IPS-20b (cell line): ENCODE measurements around the gene CPNE4.
"Not testable (repeated sequence)": the region's sequence is repeated elsewhere in the genome, so short reads cannot be mapped to it uniquely, and the experiment has no call there.

Experiments
- H3K27ac ChIP-seq: one replicate; pipeline ENCODE4 v1.5.1; 2013; ENCODE audit warnings: low read length
- H3K27me3 ChIP-seq: 2 replicates; pipeline ENCODE4 v1.6.1; 2013; ENCODE audit warnings: mild to moderate bottlenecking, low read length, inconsistent platforms; ENCODE audit not compliant: insufficient read depth
- H3K36me3 ChIP-seq: 2 replicates; pipeline ENCODE4 v1.6.1; 2013; ENCODE audit warnings: low read depth, mild to moderate bottlenecking, inconsistent platforms, low read length, moderate library complexity; ENCODE audit not compliant: insufficient read depth
- H3K4me1 ChIP-seq: 2 replicates; pipeline ENCODE4 v1.6.1; 2013; ENCODE audit warnings: mild to moderate bottlenecking, control low read depth, inconsistent platforms, low read length, moderate library complexity; ENCODE audit not compliant: insufficient read depth
- H3K4me3 ChIP-seq: 2 replicates; pipeline ENCODE4 v1.5.1; 2013; ENCODE audit warnings: mild to moderate bottlenecking, low read length, inconsistent platforms
- H3K9ac ChIP-seq: 2 replicates; pipeline ENCODE4 v1.6.1; 2013; ENCODE audit warnings: low read depth, mild to moderate bottlenecking, inconsistent platforms, low read length, moderate library complexity
- H3K9me3 ChIP-seq: 2 replicates; pipeline ENCODE4 v1.6.1; 2013; ENCODE audit warnings: mild to moderate bottlenecking, low read depth, low read length, inconsistent platforms; ENCODE audit not compliant: insufficient read depth

The CPNE4 gene

GRCh38 chr3:131907796-131908195, 127.0 kb downstream of the CPNE4 start:
- no peak overlapping the region for H3K4me3 ChIP-seq
- no peaks in the 10 kb centered on the region for H3K9me3 ChIP-seq
- H3K27ac ChIP-seq: no peak overlapping the region
- no peaks in the 10 kb centered on the region for H3K27me3 ChIP-seq
- no peak overlapping the region for H3K9ac ChIP-seq
- H3K36me3 ChIP-seq: no peaks in the 10 kb centered on the region
- H3K4me1 ChIP-seq: peaks cover 13% of the 10 kb centered on the region; the same call in 1 of the 2 replicates

- Histone ChIP-seq H3K27me3 (no peaks in the 10 kb centered on the region), H3K36me3 (no peaks in the 10 kb centered on the region), H3K4me3 (no peak overlapping the region), H3K4me1 (no peaks in the 10 kb centered on the region; the same call in 1 of the 2 replicates), H3K9ac (no peak overlapping the region), H3K27ac (no peak overlapping the region), H3K9me3 (no peaks in the 10 kb centered on the region)
Measured at GRCh38 chr3:131903988-131904415, 130.8 kb downstream of the CPNE4 start.

- H3K36me3 ChIP-seq: no peaks in the 10 kb centered on the region
- no peaks in the 10 kb centered on the region; the same call in 1 of the 2 replicates for H3K4me1 ChIP-seq
- no peak overlapping the region for H3K9ac ChIP-seq
- no peaks in the 10 kb centered on the region for H3K27me3 ChIP-seq
- H3K9me3 ChIP-seq: no peaks in the 10 kb centered on the region
- H3K4me3 ChIP-seq: no peak overlapping the region
- no peak overlapping the region for H3K27ac ChIP-seq
Measured at GRCh38 chr3:131901686-131902085, 133.1 kb downstream of the CPNE4 start.

- H3K27ac ChIP-seq: no peak overlapping the region
Measured at GRCh38 chr3:131900891-131901290, 133.9 kb downstream of the CPNE4 start.

GRCh38 chr3:131899021-131899420, 135.8 kb downstream of the CPNE4 start:
- H3K9ac ChIP-seq: no peak overlapping the region
- no peaks in the 10 kb centered on the region for H3K36me3 ChIP-seq
- H3K27ac ChIP-seq: no peak overlapping the region
- H3K9me3 ChIP-seq: no peaks in the 10 kb centered on the region
- H3K4me3 ChIP-seq: no peak overlapping the region
- no peaks in the 10 kb centered on the region; the same call in 1 of the 2 replicates for H3K4me1 ChIP-seq
- H3K27me3 ChIP-seq: no peaks in the 10 kb centered on the region

More at GRCh38 chr3:131900891-131901290, 133.9 kb downstream of the CPNE4 start:
- H3K27me3 ChIP-seq: no peaks in the 10 kb centered on the region
- no peaks in the 10 kb centered on the region for H3K9me3 ChIP-seq
- no peak overlapping the region for H3K4me3 ChIP-seq
- H3K36me3 ChIP-seq: no peaks in the 10 kb centered on the region
- H3K9ac ChIP-seq: no peak overlapping the region
- no peaks in the 10 kb centered on the region; the same call in 1 of the 2 replicates for H3K4me1 ChIP-seq

GRCh38 chr3:131898346-131898745, 136.5 kb downstream of the CPNE4 start:
- Histone ChIP-seq H3K4me1 (no peaks in the 10 kb centered on the region; the same call in 1 of the 2 replicates), H3K9ac (no peak overlapping the region), H3K36me3 (no peaks in the 10 kb centered on the region), H3K9me3 (no peaks in the 10 kb centered on the region), H3K4me3 (no peak overlapping the region), H3K27me3 (no peaks in the 10 kb centered on the region), H3K27ac (no peak overlapping the region)

GRCh38 chr3:131896285-131896684, 138.5 kb downstream of the CPNE4 start:
- no peaks in the 10 kb centered on the region for H3K36me3 ChIP-seq
- H3K27ac ChIP-seq: no peak overlapping the region
- H3K27me3 ChIP-seq: no peaks in the 10 kb centered on the region
- no peak overlapping the region for H3K4me3 ChIP-seq
- H3K9me3 ChIP-seq: no peaks in the 10 kb centered on the region
- H3K4me1 ChIP-seq: no peaks in the 10 kb centered on the region; the same call in 1 of the 2 replicates
- no peak overlapping the region for H3K9ac ChIP-seq

GRCh38 chr3:131895766-131896165, 139.0 kb downstream of the CPNE4 start:
- Histone ChIP-seq H3K9ac (no peak overlapping the region), H3K4me1 (no peaks in the 10 kb centered on the region; the same call in 1 of the 2 replicates), H3K9me3 (no peaks in the 10 kb centered on the region), H3K27ac (no peak overlapping the region), H3K27me3 (no peaks in the 10 kb centered on the region), H3K36me3 (no peaks in the 10 kb centered on the region), H3K4me3 (no peak overlapping the region)

- Histone ChIP-seq H3K36me3 (no peaks in the 10 kb centered on the region), H3K27ac (no peak overlapping the region), H3K9ac (no peak overlapping the region), H3K4me1 (no peaks in the 10 kb centered on the region), H3K4me3 (no peak overlapping the region), H3K27me3 (no peaks in the 10 kb centered on the region), H3K9me3 (no peaks in the 10 kb centered on the region)
Measured at GRCh38 chr3:131892331-131892730, 142.5 kb downstream of the CPNE4 start.

GRCh38 chr3:131885871-131886270, 148.9 kb downstream of the CPNE4 start:
- not testable (repeated sequence) for H3K36me3 ChIP-seq, H3K9me3 ChIP-seq, H3K27ac ChIP-seq, H3K4me3 ChIP-seq, H3K27me3 ChIP-seq, H3K9ac ChIP-seq, H3K4me1 ChIP-seq

GRCh38 chr3:131883711-131884407, 151.0 kb downstream of the CPNE4 start:
- Histone ChIP-seq H3K9ac (no peak overlapping the region), H3K27ac (no peak overlapping the region), H3K4me1 (no peaks in the 10 kb centered on the region; the same call in 1 of the 2 replicates), H3K4me3 (no peak overlapping the region), H3K27me3 (no peaks in the 10 kb centered on the region), H3K36me3 (no peaks in the 10 kb centered on the region), H3K9me3 (peaks cover 5% of the 10 kb centered on the region; the same call in 1 of the 2 replicates)

GRCh38 chr3:131883086-131883485, 151.7 kb downstream of the CPNE4 start:
- no peak overlapping the region for H3K4me3 ChIP-seq
- H3K36me3 ChIP-seq: no peaks in the 10 kb centered on the region

More at GRCh38 chr3:131883086-131883485, 151.7 kb downstream of the CPNE4 start:
- no peaks in the 10 kb centered on the region for H3K27me3 ChIP-seq
- no peak overlapping the region for H3K9ac ChIP-seq
- H3K27ac ChIP-seq: no peak overlapping the region
- no peaks in the 10 kb centered on the region; the same call in 1 of the 2 replicates for H3K4me1 ChIP-seq
- H3K9me3 ChIP-seq: peaks cover 5% of the 10 kb centered on the region; the same call in 1 of the 2 replicates
